PC-9 (cell line): ENCODE data around the gene LMF1. TPM values are rescaled to one million over a fixed set of nuclear protein-coding genes. Genes with fewer than 3 reads are reported as not detected.
"Not testable (repeated sequence)": the region's sequence is repeated elsewhere in the genome, so short reads cannot be mapped to it uniquely, and the experiment has no call there.

Source experiments
- BruUV-seq: library from RNA; stranded (reverse); fragments of 400-500 nt; replicated peaks from 2 replicates; lab custom pipeline; 2021; lab: Mats Ljungman, UMichigan
- CTCF ChIA-PET: fragments of 300-600 bp; sonication (Branson Sonifier 250); formaldehyde crosslinking; loops from one replicate; lab custom pipeline; 2022; ENCODE audit warnings: antibody characterized with exemption; lab: Charles Lee
- POLR2A ChIA-PET: fragments of 300-600 bp; sonication (Branson Sonifier 250); formaldehyde crosslinking; loops from one replicate; lab custom pipeline; 2022; ENCODE audit warnings: antibody characterized with exemption; ENCODE audit not compliant: unreplicated experiment; lab: Charles Lee
- DNase-seq, 2 experiments: peaks; one replicate each; pipeline versions ENCODE4 v3.0.0 to v3.0.0-alpha.2; 2015 to 2022; ENCODE audit warnings: mixed read lengths in 1 of 2
- H2AFZ ChIP-seq: fragments of 200-600 bp; sonication (generic); 2 replicates; pipeline ENCODE4 v1.8.1; 2017; ENCODE audit warnings: antibody characterized with exemption
- H3F3A ChIP-seq: fragments of 200-600 bp; sonication (generic); 2 replicates; pipeline ENCODE4 v1.8.1; 2017; ENCODE audit warnings: antibody characterized with exemption, mild to moderate bottlenecking, low read depth; ENCODE audit not compliant: insufficient read depth
- H3K27ac ChIP-seq: fragments of 200-600 bp; sonication (generic); 2 replicates; pipeline ENCODE4 v1.6.1; 2016; ENCODE audit warnings: mixed run types
- H3K27me3 ChIP-seq: fragments of 200-600 bp; sonication (generic); 2 replicates; pipeline ENCODE4 v1.6.1; 2016; ENCODE audit warnings: low read depth, mixed run types; ENCODE audit not compliant: insufficient read depth
- H3K36me3 ChIP-seq: fragments of 200-600 bp; sonication (generic); 2 replicates; pipeline ENCODE4 v1.6.1; 2016; ENCODE audit warnings: low read depth, mixed run types
- H3K4me1 ChIP-seq: fragments of 200-600 bp; sonication (generic); replicated peaks from 2 replicates; pipeline ENCODE4 v1.6.1; 2016; ENCODE audit warnings: mixed run types; ENCODE audit not compliant: insufficient read depth
- H3K4me2 ChIP-seq: fragments of 200-600 bp; sonication (generic); 2 replicates; pipeline ENCODE4 v1.6.1; 2017; ENCODE audit warnings: mixed run types
- H3K4me3 ChIP-seq: fragments of 200-600 bp; sonication (generic); 2 replicates; pipeline ENCODE4 v1.6.1; 2016; ENCODE audit warnings: mixed run types
- H3K79me2 ChIP-seq: fragments of 200-600 bp; sonication (generic); 2 replicates; pipeline ENCODE4 v1.6.1; 2017; ENCODE audit warnings: low read depth, mixed run types
- H3K9me2 ChIP-seq: fragments of 200-600 bp; sonication (generic); 2 replicates; pipeline ENCODE4 v1.8.1; 2017; ENCODE audit warnings: mild to moderate bottlenecking; ENCODE audit not compliant: insufficient read depth
- H3K9me3 ChIP-seq: fragments of 200-600 bp; sonication (generic); 2 replicates; pipeline ENCODE4 v1.8.1; 2016; ENCODE audit warnings: low read depth; ENCODE audit not compliant: insufficient read depth
- H4K20me1 ChIP-seq: fragments of 200-600 bp; sonication (generic); 2 replicates; pipeline ENCODE4 v1.8.1; 2017; ENCODE audit not compliant: insufficient read depth
- EZH2 ChIP-seq: fragments of 200-600 bp; sonication (generic); IDR thresholded peaks from 2 replicates; pipeline ENCODE4 v1.8.0; 2017; ENCODE audit warnings: antibody characterized with exemption, low read depth
- intact Hi-C: fragments of 100-400 bp; cut with micrococcal nuclease; formaldehyde crosslinking; loops from one replicate; pipeline ENCODE4 v1.10.0; 2022; ENCODE audit not compliant: unreplicated experiment
- total RNA-seq: library from RNA; stranded (reverse); gene quantifications from 2 replicates; pipeline ENCODE4 v1.2.3, GENCODE V29; 2021
- TF ChIP-seq, protein P1 (sequence below): fragments of 200-600 bp; sonication (generic); conservative IDR thresholded peaks from 2 replicates; pipeline ENCODE4 v1.6.1; 2017; ENCODE audit warnings: mixed run types, antibody characterized with exemption, mild to moderate bottlenecking, moderate library complexity

LMF1 gene
- total RNA-seq, 1 experiment from 2014 or later = 31.3 TPM

GRCh38 chr16:838741-839140, 132.0 kb downstream of the LMF1 start:
- ChIA-PET POLR2A (no interaction called here), CTCF (no interaction called here)
- intact Hi-C loops = no loop called here
- H3K27ac ChIP-seq = no peak overlapping the region
- no peak for DNase-seq
- peaks cover 5% of the 10 kb centered on the region; the same call in 1 of the 2 replicates for H3K9me3 ChIP-seq
- H3K4me2 ChIP-seq = no peak overlapping the region
- H3K4me3 ChIP-seq = no peak overlapping the region
- H3K9me2 ChIP-seq = no peaks in the 10 kb centered on the region
- no peaks in the 10 kb centered on the region for H3K36me3 ChIP-seq
- TF ChIP-seq, protein P1, sequence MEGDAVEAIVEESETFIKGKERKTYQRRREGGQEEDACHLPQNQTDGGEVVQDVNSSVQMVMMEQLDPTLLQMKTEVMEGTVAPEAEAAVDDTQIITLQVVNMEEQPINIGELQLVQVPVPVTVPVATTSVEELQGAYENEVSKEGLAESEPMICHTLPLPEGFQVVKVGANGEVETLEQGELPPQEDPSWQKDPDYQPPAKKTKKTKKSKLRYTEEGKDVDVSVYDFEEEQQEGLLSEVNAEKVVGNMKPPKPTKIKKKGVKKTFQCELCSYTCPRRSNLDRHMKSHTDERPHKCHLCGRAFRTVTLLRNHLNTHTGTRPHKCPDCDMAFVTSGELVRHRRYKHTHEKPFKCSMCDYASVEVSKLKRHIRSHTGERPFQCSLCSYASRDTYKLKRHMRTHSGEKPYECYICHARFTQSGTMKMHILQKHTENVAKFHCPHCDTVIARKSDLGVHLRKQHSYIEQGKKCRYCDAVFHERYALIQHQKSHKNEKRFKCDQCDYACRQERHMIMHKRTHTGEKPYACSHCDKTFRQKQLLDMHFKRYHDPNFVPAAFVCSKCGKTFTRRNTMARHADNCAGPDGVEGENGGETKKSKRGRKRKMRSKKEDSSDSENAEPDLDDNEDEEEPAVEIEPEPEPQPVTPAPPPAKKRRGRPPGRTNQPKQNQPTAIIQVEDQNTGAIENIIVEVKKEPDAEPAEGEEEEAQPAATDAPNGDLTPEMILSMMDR = no peak
- no peak for TF ChIP-seq EZH2
- no peaks in the 10 kb centered on the region for H3K4me1 ChIP-seq
- no peaks in the 10 kb centered on the region for H3F3A ChIP-seq
- peaks cover 86% of the 10 kb centered on the region for H3K27me3 ChIP-seq
- no TSS peak for BruUV-seq
- H4K20me1 ChIP-seq = no peaks in the 10 kb centered on the region
- H2AFZ ChIP-seq = no peak overlapping the region
- H3K79me2 ChIP-seq = no peaks in the 10 kb centered on the region

GRCh38 chr16:836822-837221, 134.0 kb downstream of the LMF1 start:
- intact Hi-C loops, H3K27ac ChIP-seq, H3K4me3 ChIP-seq, CTCF ChIA-PET, H3F3A ChIP-seq, H2AFZ ChIP-seq, POLR2A ChIA-PET, DNase-seq, H3K4me1 ChIP-seq, H3K36me3 ChIP-seq, H3K79me2 ChIP-seq, H3K4me2 ChIP-seq, H3K9me2 ChIP-seq, BruUV-seq, H3K9me3 ChIP-seq, H4K20me1 ChIP-seq: not testable (repeated sequence)
- peaks cover 81% of the 10 kb centered on the region for H3K27me3 ChIP-seq

- H3K4me3 ChIP-seq = no peak overlapping the region
- no peak for TF ChIP-seq EZH2
- TF ChIP-seq, protein P1 = no peak
- intact Hi-C loops = no loop called here
- no peak for DNase-seq
- H3K4me1 ChIP-seq = no peaks in the 10 kb centered on the region
- H4K20me1 ChIP-seq = no peaks in the 10 kb centered on the region
- no peak overlapping the region for H3K4me2 ChIP-seq
- H3F3A ChIP-seq = no peaks in the 10 kb centered on the region
- H3K9me3 ChIP-seq = peaks cover 5% of the 10 kb centered on the region; the same call in 1 of the 2 replicates
- no peak overlapping the region for H3K27ac ChIP-seq
- no peaks in the 10 kb centered on the region for H3K9me2 ChIP-seq
- H2AFZ ChIP-seq = no peak overlapping the region
- ChIA-PET CTCF (no interaction called here), POLR2A (no interaction called here)
- BruUV-seq = no TSS peak
- no peaks in the 10 kb centered on the region for H3K36me3 ChIP-seq
- H3K79me2 ChIP-seq = no peaks in the 10 kb centered on the region
- peaks cover 81% of the 10 kb centered on the region for H3K27me3 ChIP-seq
Measured at GRCh38 chr16:836221-836620, 134.6 kb downstream of the LMF1 start.

GRCh38 chr16:835373-835772, 135.4 kb downstream of the LMF1 start:
- Histone ChIP-seq H3K9me3 (peaks cover 5% of the 10 kb centered on the region; the same call in 1 of the 2 replicates), H3K27ac (no peak overlapping the region), H3K36me3 (no peaks in the 10 kb centered on the region), H3K4me1 (no peaks in the 10 kb centered on the region), H3K4me3 (no peak overlapping the region), H2AFZ (no peak overlapping the region), H3K79me2 (no peaks in the 10 kb centered on the region), H4K20me1 (no peaks in the 10 kb centered on the region), H3F3A (no peaks in the 10 kb centered on the region), H3K9me2 (no peaks in the 10 kb centered on the region), H3K4me2 (no peak overlapping the region), H3K27me3 (peaks cover 81% of the 10 kb centered on the region)
- TF ChIP-seq EZH2 = no peak
- TF ChIP-seq, protein P1 = no peak
- CTCF ChIA-PET = no interaction called here
- DNase-seq = no peak
- intact Hi-C loops = no loop called here
- BruUV-seq = no TSS peak
- POLR2A ChIA-PET = interaction anchor here (0.7 kb wide), 1 partner anchor 335 kb away, joined by 5 read pairs; no protein-coding TSS in a partner anchor
